Neural cell (in vitro differentiated cells): Measurements from ENCODE around the gene PARM1.

Experiments used
- POLR2AphosphoS5 ChIP-seq: IDR thresholded peaks from 2 replicates; pipeline ENCODE4 v1.6.1; 2012
- RAD21 ChIP-seq: fragments of 450-650 bp; conservative IDR thresholded peaks from 2 replicates; pipeline ENCODE4 v1.6.1; 2014; ENCODE audit warnings: antibody characterized with exemption, mild to moderate bottlenecking, moderate library complexity
- TF ChIP-seq, protein P1 (sequence below): fragments of 450-650 bp; IDR thresholded peaks from 2 replicates; pipeline ENCODE4 v1.5.1; 2014; ENCODE audit warnings: antibody characterized with exemption, mild to moderate bottlenecking, moderate library complexity; ENCODE audit not compliant: poor library complexity, severe bottlenecking

DNA sequence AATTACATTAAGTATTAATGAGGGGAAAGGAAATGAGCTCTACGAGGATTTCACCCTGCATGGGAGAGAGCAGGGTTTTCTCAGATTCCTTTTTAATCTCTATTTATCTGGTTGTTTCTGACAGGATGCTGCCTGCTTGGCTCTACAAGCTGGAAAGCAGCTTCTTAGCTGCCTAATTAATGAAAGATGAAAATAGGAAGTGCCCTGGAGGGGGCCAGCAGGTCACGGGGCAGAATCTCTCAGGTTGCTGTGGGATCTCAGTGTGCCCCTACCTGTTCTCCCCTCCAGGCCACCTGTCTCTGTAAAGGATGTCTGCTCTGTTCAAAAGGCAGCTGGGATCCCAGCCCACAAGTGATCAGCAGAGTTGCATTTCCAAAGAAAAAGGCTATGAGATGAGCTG lies 113.7 kb downstream of the PARM1 start:
- no peak for TF ChIP-seq RAD21
- TF ChIP-seq, protein P1, sequence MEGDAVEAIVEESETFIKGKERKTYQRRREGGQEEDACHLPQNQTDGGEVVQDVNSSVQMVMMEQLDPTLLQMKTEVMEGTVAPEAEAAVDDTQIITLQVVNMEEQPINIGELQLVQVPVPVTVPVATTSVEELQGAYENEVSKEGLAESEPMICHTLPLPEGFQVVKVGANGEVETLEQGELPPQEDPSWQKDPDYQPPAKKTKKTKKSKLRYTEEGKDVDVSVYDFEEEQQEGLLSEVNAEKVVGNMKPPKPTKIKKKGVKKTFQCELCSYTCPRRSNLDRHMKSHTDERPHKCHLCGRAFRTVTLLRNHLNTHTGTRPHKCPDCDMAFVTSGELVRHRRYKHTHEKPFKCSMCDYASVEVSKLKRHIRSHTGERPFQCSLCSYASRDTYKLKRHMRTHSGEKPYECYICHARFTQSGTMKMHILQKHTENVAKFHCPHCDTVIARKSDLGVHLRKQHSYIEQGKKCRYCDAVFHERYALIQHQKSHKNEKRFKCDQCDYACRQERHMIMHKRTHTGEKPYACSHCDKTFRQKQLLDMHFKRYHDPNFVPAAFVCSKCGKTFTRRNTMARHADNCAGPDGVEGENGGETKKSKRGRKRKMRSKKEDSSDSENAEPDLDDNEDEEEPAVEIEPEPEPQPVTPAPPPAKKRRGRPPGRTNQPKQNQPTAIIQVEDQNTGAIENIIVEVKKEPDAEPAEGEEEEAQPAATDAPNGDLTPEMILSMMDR, result no peak
- TF ChIP-seq POLR2AphosphoS5, result no peak
